Stimulated activated CD8-positive, alpha-beta memory T cell treated with anti-CD3 and anti-CD28 coated beads, Interleukin-4, amount 100 ng/mL, for 48 hours (primary cell): Measurements from ENCODE around the gene SPSB3.

Source experiments
- DNase-seq: peaks from one replicate; pipeline ENCODE4 v3.0.0-alpha.2; 2020

SPSB3 gene

GRCh38 chr16:1788095-1788707, 5.8 kb upstream of the SPSB3 start:
- DNase-seq: no peak

GRCh38 chr16:1787322-1788094, 5.1 kb upstream of the SPSB3 start:
- DNase-seq: no peak

GRCh38 chr16:1787056-1787321, 4.6 kb upstream of the SPSB3 start:
- DNase-seq: no peak

- DNase-seq: no peak
These were observed 4.1 kb upstream of the SPSB3 start for GRCh38 chr16:1786242-1787055.

- DNase-seq: no peak
These were observed 3.4 kb upstream of the SPSB3 start for GRCh38 chr16:1785846-1786170.

GRCh38 chr16:1784977-1785845, 2.8 kb upstream of the SPSB3 start:
- no peak for DNase-seq

GRCh38 chr16:1781758-1782407, 488 bp downstream of the SPSB3 start:
- DNase-seq: peak; percentile 57

GRCh38 chr16:1781254-1781653, 1.1 kb downstream of the SPSB3 start:
- no peak for DNase-seq

- DNase-seq: no peak
These were observed 1.7 kb downstream of the SPSB3 start for GRCh38 chr16:1780677-1781072.

- DNase-seq: no peak
These were observed 2.4 kb downstream of the SPSB3 start for GRCh38 chr16:1779741-1780676.

GRCh38 chr16:1779234-1779701, 3.1 kb downstream of the SPSB3 start:
- DNase-seq: no peak

- no peak for DNase-seq
These were observed 3.9 kb downstream of the SPSB3 start for GRCh38 chr16:1778200-1779179.

GRCh38 chr16:1777375-1778199, 4.8 kb downstream of the SPSB3 start:
- no peak for DNase-seq

GRCh38 chr16:1776991-1777374, 5.4 kb downstream of the SPSB3 start:
- DNase-seq: no peak

GRCh38 chr16:1776672-1776955, 5.8 kb downstream of the SPSB3 start:
- no peak for DNase-seq

GRCh38 chr16:1775846-1776671, 6.3 kb downstream of the SPSB3 start:
- no peak for DNase-seq

- no peak for DNase-seq
These were observed 7.1 kb downstream of the SPSB3 start for GRCh38 chr16:1775006-1775845.

GRCh38 chr16:1774448-1774780, 8.0 kb downstream of the SPSB3 start:
- DNase-seq: no peak
